Left lung (tissue), 10 donors: ENCODE measurements around the gene KCTD3. TPM values are rescaled to one million over a fixed set of nuclear protein-coding genes. Genes with fewer than 3 reads are reported as not detected.

Experiments used
- ATAC-seq: fragments of 200-7000 bp; cut with Tn5 transposase; one replicate; pipeline ENCODE4 v1.9.1; 2020; ENCODE audit warnings: moderate library complexity
- DNase-seq, 4 donors: peaks; one replicate each; pipeline ENCODE4 v3.0.0-alpha.2; 2013 to 2020
- H3K27ac ChIP-seq, 2 donors: fragments of 200-600 bp; sonication (generic) in 1 of 2; one replicate each; pipeline versions ENCODE4 v1.5.0 to v1.8.0; 2020 to 2021
- H3K27me3 ChIP-seq, 2 donors: fragments of 200-600 bp; sonication (generic) in 1 of 2; one replicate each; pipeline versions ENCODE4 v1.5.0 to v1.8.0; 2020 to 2021
- H3K36me3 ChIP-seq, 2 donors: fragments of 200-600 bp; sonication (generic) in 1 of 2; one replicate each; pipeline versions ENCODE4 v1.5.0 to v1.8.0; 2020 to 2021
- H3K4me1 ChIP-seq, 2 donors: fragments of 200-600 bp; one replicate each; pipeline ENCODE4 v1.8.0; 2021
- H3K4me3 ChIP-seq, 2 donors: fragments of 200-600 bp; sonication (generic) in 1 of 2; one replicate each; pipeline versions ENCODE4 v1.5.0 to v1.8.0; 2020 to 2021; ENCODE audit warnings: mild to moderate bottlenecking in 1 of 2
- H3K9me3 ChIP-seq, 2 donors: fragments of 200-600 bp; sonication (generic) in 1 of 2; one replicate each; pipeline versions ENCODE4 v1.5.0 to v1.8.0; 2020 to 2021
- CTCF ChIP-seq, 2 donors: fragments of 200-600 bp; sonication (generic) in 1 of 2; IDR thresholded peaks; one replicate each; pipeline versions ENCODE4 v1.5.0 to v1.8.0; 2021; ENCODE audit warnings: antibody characterized with exemption in 2 of 2
- intact Hi-C, 2 donors: fragments of 100-400 bp; cut with DNase I; formaldehyde crosslinking; loops; one replicate each; pipeline versions ENCODE4 v1.11.2 to v1.14.2; 2022
- polyA plus RNA-seq, 6 donors: library from polyadenylated mRNA; unstranded; fragments of 120-200 nt; gene quantifications; one replicate each; pipeline ENCODE4 v1.2.1, GENCODE V29; 2013; ENCODE audit not compliant: insufficient read length in 6 of 6
- total RNA-seq, 2 donors: library from RNA; stranded (reverse); fragmentation: NEBNext Ultra II Directional; extraction: Animal tissue kit (Norgen Biotek cat#: 25700); gene quantifications; one replicate each; pipeline ENCODE4 v1.2.1, GENCODE V29; 2021
- donor health status: DM: no; HTN: yes; CAD: no.
- donor health status: DM: no; HTN: no; CAD: no.

KCTD3 gene
- total and polyA plus RNA-seq, 8 donors = 19.8 to 81.2 (median 68.9) TPM

GRCh38 chr1:215523128-215523861 lies 43.8 kb upstream of the KCTD3 start:
- no peaks in the 10 kb centered on the region for H3K9me3 ChIP-seq
- ATAC-seq (no peak), DNase-seq (peak in 1 of 4 donors; percentile 8)
- H3K36me3 ChIP-seq = no peaks in the 10 kb centered on the region
- intact Hi-C loops = no loop called here
- no peaks in the 10 kb centered on the region for H3K4me1 ChIP-seq
- H3K27me3 ChIP-seq = no peaks in the 10 kb centered on the region
- H3K27ac ChIP-seq = no peak overlapping the region
- peak in 1 of 2 donors; percentile 23 for TF ChIP-seq CTCF (IDR thresholded peaks at IDR 0.05)
- no peak overlapping the region for H3K4me3 ChIP-seq

- H3K27ac ChIP-seq = no peak overlapping the region
- ATAC-seq (no peak), DNase-seq (no peak)
- no peak for TF ChIP-seq CTCF (IDR thresholded peaks at IDR 0.05)
- intact Hi-C loops = no loop called here
- no peaks in the 10 kb centered on the region for H3K4me1 ChIP-seq
- no peaks in the 10 kb centered on the region for H3K27me3 ChIP-seq
- no peaks in the 10 kb centered on the region for H3K36me3 ChIP-seq
- H3K4me3 ChIP-seq = no peak overlapping the region
- H3K9me3 ChIP-seq = no peaks in the 10 kb centered on the region
These were observed 43.2 kb upstream of the KCTD3 start for GRCh38 chr1:215523906-215524305.

GRCh38 chr1:215526147-215526845 lies 40.8 kb upstream of the KCTD3 start:
- intact Hi-C loops = no loop called here
- H3K9me3 ChIP-seq = no peaks in the 10 kb centered on the region
- H3K36me3 ChIP-seq = no peaks in the 10 kb centered on the region
- TF ChIP-seq CTCF (IDR thresholded peaks at IDR 0.05) = peak; percentile 63 to 71
- ATAC-seq (peak; percentile 60), DNase-seq (peak in 2 of 4 donors; percentile 34 to 47)
- no peak overlapping the region for H3K4me3 ChIP-seq
- H3K27me3 ChIP-seq = no peaks in the 10 kb centered on the region
- no peak overlapping the region for H3K27ac ChIP-seq
- no peaks in the 10 kb centered on the region for H3K4me1 ChIP-seq

GRCh38 chr1:215526846-215527151 lies 40.3 kb upstream of the KCTD3 start:
- no peak for DNase-seq
- no peak for ATAC-seq

More at GRCh38 chr1:215526846-215527151, 40.3 kb upstream of the KCTD3 start:
- Histone ChIP-seq H3K4me1 (no peaks in the 10 kb centered on the region), H3K27ac (no peak overlapping the region), H3K27me3 (no peaks in the 10 kb centered on the region), H3K9me3 (no peaks in the 10 kb centered on the region), H3K36me3 (no peaks in the 10 kb centered on the region), H3K4me3 (no peak overlapping the region)
- intact Hi-C loops = no loop called here
- no peak for TF ChIP-seq CTCF (IDR thresholded peaks at IDR 0.05)
